Parathyroid adenoma (tissue), 2 donors: ENCODE results near the gene CTDSP1.

Source experiments
- H2AFZ ChIP-seq: fragments of 300-600 bp; sonication (generic); one replicate; pipeline ENCODE4 v1.7.0; 2017; ENCODE audit warnings: antibody characterized with exemption, mild to moderate bottlenecking
- H3K27ac ChIP-seq: fragments of 300-600 bp; sonication (generic); one replicate; pipeline ENCODE4 v1.7.0; 2017
- H3K27me3 ChIP-seq: fragments of 300-600 bp; sonication (generic); one replicate; pipeline ENCODE4 v1.7.0; 2017; ENCODE audit warnings: low read length; ENCODE audit not compliant: control insufficient read depth, insufficient read depth
- H3K36me3 ChIP-seq: fragments of 300-600 bp; sonication (generic); one replicate; pipeline ENCODE4 v1.7.0; 2017; ENCODE audit warnings: low read length; ENCODE audit not compliant: control insufficient read depth, insufficient read depth
- H3K4me1 ChIP-seq: fragments of 300-600 bp; sonication (generic); one replicate; pipeline ENCODE4 v1.7.0; 2017; ENCODE audit warnings: control low read depth
- H3K4me2 ChIP-seq: fragments of 300-600 bp; sonication (generic); one replicate; pipeline ENCODE4 v1.7.0; 2017; ENCODE audit warnings: low read length
- H3K4me3 ChIP-seq: fragments of 300-600 bp; sonication (generic); one replicate; pipeline ENCODE4 v1.7.0; 2017; ENCODE audit warnings: low read depth, low read length
- H3K79me2 ChIP-seq: fragments of 300-600 bp; sonication (generic); one replicate; pipeline ENCODE4 v1.7.0; 2017; ENCODE audit warnings: control low read depth
- H3K9ac ChIP-seq: fragments of 300-600 bp; sonication (generic); one replicate; pipeline ENCODE4 v1.7.0; 2017; ENCODE audit warnings: mild to moderate bottlenecking
- H3K9me3 ChIP-seq: fragments of 300-600 bp; sonication (generic); one replicate; pipeline ENCODE4 v1.7.0; 2017; ENCODE audit warnings: low read length; ENCODE audit not compliant: control insufficient read depth
- CTCF ChIP-seq: fragments of 300-600 bp; sonication (generic); IDR thresholded peaks from one replicate; pipeline ENCODE4 v1.7.0; 2017; ENCODE audit warnings: antibody characterized with exemption, mild to moderate bottlenecking
- donor health status: primary hyperparathyroidism.

The CTDSP1 gene

GRCh38 chr2:218395090-218395444, 4.6 kb upstream of the CTDSP1 start:
- Histone ChIP-seq H3K36me3 (no peaks in the 10 kb centered on the region), H3K9ac (no peak overlapping the region), H3K4me1 (peaks cover 3% of the 10 kb centered on the region), H3K79me2 (no peaks in the 10 kb centered on the region), H3K4me2 (no peak overlapping the region), H3K27ac (no peak overlapping the region), H3K27me3 (no peaks in the 10 kb centered on the region), H3K9me3 (no peaks in the 10 kb centered on the region), H3K4me3 (no peak overlapping the region), H2AFZ (no peak overlapping the region)
- no peak for TF ChIP-seq CTCF

DNA sequence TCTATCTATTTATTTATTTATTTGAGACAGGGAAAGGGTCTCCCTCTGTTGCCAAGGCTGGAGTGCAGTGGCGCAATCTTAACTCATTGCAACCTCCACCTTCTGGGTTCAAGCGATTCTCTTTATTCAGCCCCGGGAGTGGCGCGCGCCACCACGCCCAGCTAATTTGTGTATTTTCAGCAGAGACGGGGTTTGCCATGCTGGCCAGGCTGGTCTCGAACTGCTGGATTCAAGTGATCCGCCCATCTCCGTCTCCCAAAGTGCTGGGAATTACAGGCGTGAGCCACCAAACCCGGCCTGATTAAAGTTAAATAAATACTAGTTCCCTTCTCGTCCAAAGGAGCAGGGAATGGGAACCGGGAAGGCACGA, 4.2 kb upstream of the CTDSP1 start:
- no peak overlapping the region for H3K9ac ChIP-seq
- peak overlapping the region; percentile 37 for H3K4me2 ChIP-seq
- no peaks in the 10 kb centered on the region for H3K36me3 ChIP-seq
- H3K79me2 ChIP-seq = no peaks in the 10 kb centered on the region
- peak overlapping the region; percentile 95 for H3K27ac ChIP-seq
- no peak for TF ChIP-seq CTCF
- H3K27me3 ChIP-seq = no peaks in the 10 kb centered on the region
- H3K4me1 ChIP-seq = peaks cover 3% of the 10 kb centered on the region
- H3K4me3 ChIP-seq = peak overlapping the region; percentile 99
- H2AFZ ChIP-seq = peak overlapping the region; percentile 95
- no peaks in the 10 kb centered on the region for H3K9me3 ChIP-seq

DNA sequence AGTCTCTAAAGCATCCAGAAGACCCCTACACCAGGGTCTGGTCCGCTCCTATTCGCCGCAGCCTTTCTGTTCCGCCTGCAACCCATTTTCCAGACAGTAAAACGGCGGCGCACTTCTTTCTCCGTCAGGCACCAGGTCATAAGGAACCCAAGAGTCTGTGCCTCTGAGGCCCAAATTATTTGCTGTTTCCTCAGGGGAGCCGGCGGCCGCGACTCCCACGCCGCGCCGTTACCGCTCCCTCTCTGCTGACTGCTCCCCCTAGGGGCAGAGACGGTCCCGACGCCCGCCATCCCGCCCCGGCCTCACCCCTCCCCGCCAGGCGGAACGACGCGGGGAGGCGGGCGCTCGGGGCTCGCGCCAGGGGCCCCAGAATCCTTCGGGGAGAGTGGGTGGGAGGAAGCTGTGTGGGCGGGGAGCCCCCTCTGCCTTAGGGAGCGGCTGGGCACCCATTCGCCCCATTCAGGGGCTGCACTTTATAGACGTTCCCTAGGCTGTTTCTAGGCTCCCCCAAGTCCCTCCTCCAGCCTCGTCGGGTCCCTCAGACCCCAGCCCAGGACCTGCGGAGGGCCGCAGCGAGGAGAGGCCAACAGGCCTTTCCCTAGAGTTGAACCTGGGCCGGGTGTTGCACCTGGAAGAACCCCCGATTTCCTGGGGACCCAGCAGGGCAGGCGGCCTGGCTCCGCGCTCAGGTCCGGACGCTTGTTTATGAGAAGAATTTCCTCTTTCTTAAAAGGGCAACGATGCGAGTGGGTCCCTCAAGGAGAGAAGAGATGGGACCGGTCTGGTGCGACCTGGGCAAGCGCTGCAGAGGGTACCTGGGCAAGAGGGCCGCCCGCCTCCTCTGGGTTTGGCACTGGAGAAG, 3.6 kb upstream of the CTDSP1 start:
- peak overlapping the region; percentile 99 for H3K4me3 ChIP-seq
- H3K9ac ChIP-seq = peak overlapping the region; percentile 47
- peak overlapping the region; percentile 95 for H3K27ac ChIP-seq
- H3K79me2 ChIP-seq = no peaks in the 10 kb centered on the region
- H3K36me3 ChIP-seq = no peaks in the 10 kb centered on the region
- H3K4me1 ChIP-seq = peaks cover 3% of the 10 kb centered on the region
- H3K9me3 ChIP-seq = no peaks in the 10 kb centered on the region
- peak overlapping the region; percentile 99 for H3K4me2 ChIP-seq
- H3K27me3 ChIP-seq = no peaks in the 10 kb centered on the region
- TF ChIP-seq CTCF = peak; percentile 97
- peak overlapping the region; percentile 95 for H2AFZ ChIP-seq

GRCh38 chr2:218396688-218397462, 2.8 kb upstream of the CTDSP1 start:
- Histone ChIP-seq H2AFZ (peak overlapping the region; percentile 95), H3K4me1 (peaks cover 10% of the 10 kb centered on the region), H3K9ac (peak overlapping the region; percentile 47), H3K9me3 (no peaks in the 10 kb centered on the region), H3K4me2 (peak overlapping the region; percentile 99), H3K36me3 (no peaks in the 10 kb centered on the region), H3K4me3 (peak overlapping the region; percentile 99), H3K79me2 (peaks cover under 1% of the 10 kb centered on the region), H3K27ac (peak overlapping the region; percentile 95), H3K27me3 (no peaks in the 10 kb centered on the region)
- TF ChIP-seq CTCF = no peak
